HG02870 (cell line): ENCODE results near the gene PRG2.
"Not testable (repeated sequence)": the region's sequence is repeated elsewhere in the genome, so short reads cannot be mapped to it uniquely, and the experiment has no call there.

Experiments used
- ATAC-seq: cut with Tn5 transposase; IDR thresholded peaks from one replicate; pipeline ENCODE4 v1.9.1; 2021; ENCODE audit warnings: mild to moderate bottlenecking, moderate library complexity; ENCODE audit not compliant: unreplicated experiment

The PRG2 gene

GRCh38 chr11:57421066-57421465 is 30.6 kb upstream of the PRG2 start:
- no peak for ATAC-seq

GRCh38 chr11:57419146-57419545 is 28.7 kb upstream of the PRG2 start:
- no peak for ATAC-seq

- ATAC-seq: no peak
These were observed 27.7 kb upstream of the PRG2 start for GRCh38 chr11:57418131-57418530.

- no peak for ATAC-seq
These were observed 26.6 kb upstream of the PRG2 start for GRCh38 chr11:57417056-57417455.

- no peak for ATAC-seq
These were observed 26.0 kb upstream of the PRG2 start for GRCh38 chr11:57416436-57416835.

- ATAC-seq: no peak
These were observed 24.3 kb upstream of the PRG2 start for GRCh38 chr11:57414612-57415212.

- ATAC-seq: no peak
These were observed 23.2 kb upstream of the PRG2 start for GRCh38 chr11:57413681-57414080.

GRCh38 chr11:57410287-57410686 is 19.8 kb upstream of the PRG2 start:
- ATAC-seq: no peak

GRCh38 chr11:57409321-57410100 is 19.1 kb upstream of the PRG2 start:
- ATAC-seq: no peak

GRCh38 chr11:57408771-57409170 is 18.3 kb upstream of the PRG2 start:
- ATAC-seq: no peak

GRCh38 chr11:57407941-57408475 is 17.6 kb upstream of the PRG2 start:
- no peak for ATAC-seq

- ATAC-seq: no peak
These were observed 16.8 kb upstream of the PRG2 start for GRCh38 chr11:57407010-57407920.

- peak; percentile 68 for ATAC-seq
These were observed 16.0 kb upstream of the PRG2 start for GRCh38 chr11:57406337-57406904.

- ATAC-seq: no peak
These were observed 14.9 kb upstream of the PRG2 start for GRCh38 chr11:57405271-57405860.

- ATAC-seq: peak; percentile 33
These were observed 13.3 kb upstream of the PRG2 start for GRCh38 chr11:57403802-57404147.

GRCh38 chr11:57403003-57403801 is 12.8 kb upstream of the PRG2 start:
- ATAC-seq: not testable (repeated sequence)

GRCh38 chr11:57402188-57403002 is 11.9 kb upstream of the PRG2 start:
- no peak for ATAC-seq

GRCh38 chr11:57399972-57400578 is 9.6 kb upstream of the PRG2 start:
- ATAC-seq: no peak

- no peak for ATAC-seq
These were observed 8.8 kb upstream of the PRG2 start for GRCh38 chr11:57399221-57399620.
